ENCODE results near the gene EML4.

DNA sequence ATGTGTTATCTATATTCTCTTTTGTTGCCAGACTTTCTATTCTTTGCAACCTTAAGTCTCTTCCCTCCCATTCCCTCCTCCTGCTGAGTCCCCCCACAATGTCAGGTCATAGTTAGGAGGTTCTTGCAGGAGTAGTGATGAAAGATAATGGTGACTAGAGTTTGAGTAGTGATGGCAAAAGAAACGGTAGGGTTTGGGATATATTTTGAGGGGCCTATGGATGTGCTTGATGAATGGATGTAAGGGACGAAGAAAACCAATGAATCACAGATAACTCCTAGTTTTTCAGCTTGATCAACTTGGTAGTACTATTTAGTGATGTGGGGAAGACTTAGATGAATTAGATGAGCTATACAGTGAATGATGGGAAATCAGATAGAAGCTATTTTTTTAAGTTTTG lies 21.0 kb downstream of the EML4 start:
- TF ChIP-seq, protein P1, sequence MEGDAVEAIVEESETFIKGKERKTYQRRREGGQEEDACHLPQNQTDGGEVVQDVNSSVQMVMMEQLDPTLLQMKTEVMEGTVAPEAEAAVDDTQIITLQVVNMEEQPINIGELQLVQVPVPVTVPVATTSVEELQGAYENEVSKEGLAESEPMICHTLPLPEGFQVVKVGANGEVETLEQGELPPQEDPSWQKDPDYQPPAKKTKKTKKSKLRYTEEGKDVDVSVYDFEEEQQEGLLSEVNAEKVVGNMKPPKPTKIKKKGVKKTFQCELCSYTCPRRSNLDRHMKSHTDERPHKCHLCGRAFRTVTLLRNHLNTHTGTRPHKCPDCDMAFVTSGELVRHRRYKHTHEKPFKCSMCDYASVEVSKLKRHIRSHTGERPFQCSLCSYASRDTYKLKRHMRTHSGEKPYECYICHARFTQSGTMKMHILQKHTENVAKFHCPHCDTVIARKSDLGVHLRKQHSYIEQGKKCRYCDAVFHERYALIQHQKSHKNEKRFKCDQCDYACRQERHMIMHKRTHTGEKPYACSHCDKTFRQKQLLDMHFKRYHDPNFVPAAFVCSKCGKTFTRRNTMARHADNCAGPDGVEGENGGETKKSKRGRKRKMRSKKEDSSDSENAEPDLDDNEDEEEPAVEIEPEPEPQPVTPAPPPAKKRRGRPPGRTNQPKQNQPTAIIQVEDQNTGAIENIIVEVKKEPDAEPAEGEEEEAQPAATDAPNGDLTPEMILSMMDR (IDR thresholded peaks at IDR 0.05) = no peak
- no peak for TF ChIP-seq EZH2 (IDR thresholded peaks at IDR 0.05)

All from neural progenitor cell (in vitro differentiated cells).